Panc1 (cell line): ENCODE data around the gene UBR2.

Experiments
- POLR2AphosphoS5 ChIP-seq: IDR thresholded peaks from 2 replicates; pipeline ENCODE4 v1.6.1; 2012; ENCODE audit warnings: mild to moderate bottlenecking, low read depth, low read length, moderate library complexity
- SIN3A ChIP-seq: IDR thresholded peaks from 2 replicates; pipeline ENCODE4 v1.6.1; 2012; ENCODE audit warnings: low read depth, mild to moderate bottlenecking, low read length, moderate library complexity, borderline replicate concordance; ENCODE audit not compliant: insufficient read depth
- TF ChIP-seq, protein P1 (sequence below): fragments of 450-650 bp; IDR thresholded peaks from 2 replicates; pipeline ENCODE4 v1.5.1; 2017; ENCODE audit warnings: mild to moderate bottlenecking

DNA sequence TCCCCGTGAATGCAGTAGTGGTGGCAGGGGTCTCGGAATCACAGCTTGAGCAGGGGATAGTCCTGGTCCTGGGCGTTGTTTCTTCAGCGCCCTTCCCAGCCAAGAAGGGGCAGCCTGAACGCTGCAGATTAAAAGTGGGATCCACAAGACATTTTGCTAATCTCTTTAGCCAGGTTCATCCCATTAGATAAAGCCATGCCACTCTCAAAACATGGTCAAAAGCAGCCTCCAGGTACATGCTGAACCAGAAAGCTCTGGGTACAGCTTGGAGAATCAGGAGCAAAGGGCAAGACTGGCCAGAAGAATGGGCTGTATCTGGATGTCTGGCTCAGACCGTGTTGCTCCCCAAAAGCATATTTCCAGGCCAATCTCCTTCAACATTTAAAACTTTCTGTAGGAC, 158.7 kb downstream of the UBR2 start, which contains the start of gene PRPH2:
- TF ChIP-seq, protein P1, sequence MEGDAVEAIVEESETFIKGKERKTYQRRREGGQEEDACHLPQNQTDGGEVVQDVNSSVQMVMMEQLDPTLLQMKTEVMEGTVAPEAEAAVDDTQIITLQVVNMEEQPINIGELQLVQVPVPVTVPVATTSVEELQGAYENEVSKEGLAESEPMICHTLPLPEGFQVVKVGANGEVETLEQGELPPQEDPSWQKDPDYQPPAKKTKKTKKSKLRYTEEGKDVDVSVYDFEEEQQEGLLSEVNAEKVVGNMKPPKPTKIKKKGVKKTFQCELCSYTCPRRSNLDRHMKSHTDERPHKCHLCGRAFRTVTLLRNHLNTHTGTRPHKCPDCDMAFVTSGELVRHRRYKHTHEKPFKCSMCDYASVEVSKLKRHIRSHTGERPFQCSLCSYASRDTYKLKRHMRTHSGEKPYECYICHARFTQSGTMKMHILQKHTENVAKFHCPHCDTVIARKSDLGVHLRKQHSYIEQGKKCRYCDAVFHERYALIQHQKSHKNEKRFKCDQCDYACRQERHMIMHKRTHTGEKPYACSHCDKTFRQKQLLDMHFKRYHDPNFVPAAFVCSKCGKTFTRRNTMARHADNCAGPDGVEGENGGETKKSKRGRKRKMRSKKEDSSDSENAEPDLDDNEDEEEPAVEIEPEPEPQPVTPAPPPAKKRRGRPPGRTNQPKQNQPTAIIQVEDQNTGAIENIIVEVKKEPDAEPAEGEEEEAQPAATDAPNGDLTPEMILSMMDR, result no peak
- no peak for TF ChIP-seq POLR2AphosphoS5
- no peak for TF ChIP-seq SIN3A
